HepG2 (cell line): ENCODE data around the gene DPH2. TPM values are rescaled to one million over a fixed set of nuclear protein-coding genes. Genes with fewer than 3 reads are reported as not detected.

Experiments
- CBX5 ChIP-seq: sonication (generic); formaldehyde crosslinking; IDR thresholded peaks from 2 replicates; pipeline ENCODE4 v1.4.0; 2020; ENCODE audit warnings: missing genetic modification reagents, borderline replicate concordance
- CREBL2 ChIP-seq: sonication (generic); formaldehyde crosslinking; IDR thresholded peaks from 2 replicates; pipeline ENCODE4 v1.8.1; 2023; ENCODE audit warnings: missing genetic modification reagents, mild to moderate bottlenecking, borderline replicate concordance
- EHMT2 ChIP-seq: fragments of 200-600 bp; sonication (generic); IDR thresholded peaks from 2 replicates; pipeline ENCODE4 v1.7.0; 2017; ENCODE audit warnings: antibody characterized with exemption, low read depth, low read length, borderline replicate concordance
- KDM6A ChIP-seq: IDR thresholded peaks from 2 replicates; pipeline ENCODE4 v1.6.1; 2016; ENCODE audit warnings: low read depth
- MAX ChIP-seq: IDR thresholded peaks from 2 replicates; pipeline ENCODE4 v1.6.1; 2012; ENCODE audit warnings: inconsistent platforms
- MEIS1 ChIP-seq: sonication (generic); formaldehyde crosslinking; IDR thresholded peaks from 2 replicates; pipeline ENCODE4 v1.9.0; 2021; ENCODE audit warnings: mild to moderate bottlenecking, missing genetic modification reagents, moderate library complexity, borderline replicate concordance
- MIER3 ChIP-seq: IDR thresholded peaks from 2 replicates; pipeline ENCODE4 v1.6.1; 2016; ENCODE audit warnings: missing compliant biosample characterization, borderline replicate concordance
- MXD1 ChIP-seq: sonication (generic); formaldehyde crosslinking; IDR thresholded peaks from 2 replicates; pipeline ENCODE4 v1.4.0; 2020; ENCODE audit warnings: mild to moderate bottlenecking, missing genetic modification reagents
- NCOA2 ChIP-seq: sonication (generic); formaldehyde crosslinking; IDR thresholded peaks from 2 replicates; pipeline ENCODE4 v1.8.0; 2022; ENCODE audit warnings: inconsistent platforms
- PRDM4 ChIP-seq: sonication (generic); formaldehyde crosslinking; IDR thresholded peaks from 2 replicates; pipeline ENCODE4 v1.9.0; 2021; ENCODE audit warnings: missing genetic modification reagents, borderline replicate concordance
- SMAD1 ChIP-seq: sonication (generic); formaldehyde crosslinking; IDR thresholded peaks from 2 replicates; pipeline ENCODE4 v1.4.0; 2020; ENCODE audit warnings: missing genetic modification reagents, low read depth, mild to moderate bottlenecking, borderline replicate concordance
- TFAP4 ChIP-seq: sonication (generic); IDR thresholded peaks from 2 replicates; pipeline ENCODE4 v1.6.1; 2016; ENCODE audit warnings: low read depth, borderline replicate concordance
- ZFAT ChIP-seq: sonication (generic); formaldehyde crosslinking; conservative IDR thresholded peaks from 2 replicates; pipeline ENCODE4 v1.8.1; 2023; ENCODE audit warnings: missing genetic modification reagents, inconsistent platforms
- ZFP37 ChIP-seq: sonication (generic); formaldehyde crosslinking; IDR thresholded peaks from 2 replicates; pipeline ENCODE4 v1.4.0; 2020; ENCODE audit warnings: missing genetic modification reagents, borderline replicate concordance
- ZNF121 ChIP-seq: sonication (generic); formaldehyde crosslinking; IDR thresholded peaks from 2 replicates; pipeline ENCODE4 v1.5.0; 2020; ENCODE audit warnings: mild to moderate bottlenecking, missing genetic modification reagents
- ZNF318 ChIP-seq: sonication (generic); formaldehyde crosslinking; IDR thresholded peaks from 2 replicates; pipeline ENCODE4 v1.4.0; 2020; ENCODE audit warnings: mild to moderate bottlenecking, missing genetic modification reagents
- ZNF737 ChIP-seq: sonication (generic); formaldehyde crosslinking; IDR thresholded peaks from 2 replicates; pipeline ENCODE4 v1.5.0; 2020; ENCODE audit warnings: missing genetic modification reagents, mild to moderate bottlenecking, borderline replicate concordance
- ZNF773 ChIP-seq: sonication (generic); formaldehyde crosslinking; IDR thresholded peaks from 2 replicates; pipeline ENCODE4 v1.4.0; 2020; ENCODE audit warnings: missing genetic modification reagents, borderline replicate concordance
- polyA plus RNA-seq, 8 experiments: library from polyadenylated mRNA; depleted of rRNA in 3 of 8; stranded (reverse) in 7 of 8; unstranded in 1 of 8; fragments of >200 nt; fragmentation: Illumina TruSeq in 4 of 8; extraction: Trizol in 4 of 8; gene quantifications; 2 replicates each; pipeline versions ENCODE4 v1.2.1 to v1.2.3, GENCODE V29; 2011 to 2016; ENCODE audit warnings: low read depth in 4 of 8, missing spikeins in 1 of 8, mixed read lengths in 1 of 8; ENCODE audit not compliant: insufficient read depth in 1 of 8
- total RNA-seq, 5 experiments: library from RNA; depleted of rRNA; stranded (reverse); fragments of >200 nt; fragmentation: Illumina TruSeq; extraction: Trizol; gene quantifications; 2 replicates each; pipeline ENCODE4 v1.2.3, GENCODE V29; 2016; ENCODE audit warnings: low read depth in 1 of 5

The DPH2 gene
- total and polyA plus RNA-seq, 2 of the 13 experiments (the other 11 are each of a cell fraction or from before 2014, with no cell fraction given) = 32.2 to 38.3 TPM

GRCh38 chr1:43934986-43935324 lies 34.9 kb upstream of the DPH2 start (continued):
- TF ChIP-seq ZNF318 (CRISPR knock-in tag) (no peak), ZFP37 (CRISPR knock-in tag) (no peak), CREBL2 (CRISPR knock-in tag) (no peak), KDM6A (CRISPR knock-in tag) (no peak), PRDM4 (no peak), MXD1 (CRISPR knock-in tag) (no peak), ZFAT (CRISPR knock-in tag) (no peak), NCOA2 (CRISPR knock-in tag) (no peak), EHMT2 (no peak), ZNF773 (CRISPR knock-in tag) (no peak), MEIS1 (CRISPR knock-in tag) (no peak), ZNF121 (CRISPR knock-in tag) (no peak), ZNF737 (CRISPR knock-in tag) (no peak), MAX (0 out of 2 replicates have a peak, but pooled peaks have one; percentile 10), SMAD1 (no peak), CBX5 (0 out of 2 replicates have a peak, but pooled peaks have one; percentile 7), MIER3 (CRISPR knock-in tag) (no peak), TFAP4 (no peak)
